ENCODE measurements around the gene HSD17B1. TPM values are rescaled to one million over a fixed set of nuclear protein-coding genes. Genes with fewer than 3 reads are reported as not detected.
A peak's percentile ranks its signal among the peaks of the same experiment; 100 is the strongest.

The HSD17B1 gene
- total RNA-seq, 4 donors from 2014 or later: 2.3 to 6.6 (median 4.6) TPM

DNA sequence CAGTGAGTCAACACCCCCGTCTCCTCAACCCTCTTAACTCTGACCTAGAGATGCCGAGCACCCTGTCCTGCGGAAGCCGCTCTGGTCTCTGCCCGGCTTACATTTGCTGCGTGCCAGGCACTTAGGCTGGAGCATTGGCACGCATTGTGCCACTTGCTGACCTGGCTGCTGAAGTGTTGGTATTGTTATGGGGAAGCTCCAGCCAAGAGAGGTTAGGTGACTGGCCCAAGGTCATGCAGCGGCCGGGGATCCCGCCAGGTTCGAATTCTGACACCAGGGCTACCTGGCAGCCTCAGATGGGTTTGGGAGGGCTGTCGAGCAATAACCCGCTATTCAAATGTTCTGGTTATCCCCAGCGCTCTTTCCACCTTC is 5.0 kb upstream of the HSD17B1 start:
- WGBS, 2 donors: 83 to 86% methylated on average over 14 of the region's 14 CpGs
- TF ChIP-seq, protein P1, sequence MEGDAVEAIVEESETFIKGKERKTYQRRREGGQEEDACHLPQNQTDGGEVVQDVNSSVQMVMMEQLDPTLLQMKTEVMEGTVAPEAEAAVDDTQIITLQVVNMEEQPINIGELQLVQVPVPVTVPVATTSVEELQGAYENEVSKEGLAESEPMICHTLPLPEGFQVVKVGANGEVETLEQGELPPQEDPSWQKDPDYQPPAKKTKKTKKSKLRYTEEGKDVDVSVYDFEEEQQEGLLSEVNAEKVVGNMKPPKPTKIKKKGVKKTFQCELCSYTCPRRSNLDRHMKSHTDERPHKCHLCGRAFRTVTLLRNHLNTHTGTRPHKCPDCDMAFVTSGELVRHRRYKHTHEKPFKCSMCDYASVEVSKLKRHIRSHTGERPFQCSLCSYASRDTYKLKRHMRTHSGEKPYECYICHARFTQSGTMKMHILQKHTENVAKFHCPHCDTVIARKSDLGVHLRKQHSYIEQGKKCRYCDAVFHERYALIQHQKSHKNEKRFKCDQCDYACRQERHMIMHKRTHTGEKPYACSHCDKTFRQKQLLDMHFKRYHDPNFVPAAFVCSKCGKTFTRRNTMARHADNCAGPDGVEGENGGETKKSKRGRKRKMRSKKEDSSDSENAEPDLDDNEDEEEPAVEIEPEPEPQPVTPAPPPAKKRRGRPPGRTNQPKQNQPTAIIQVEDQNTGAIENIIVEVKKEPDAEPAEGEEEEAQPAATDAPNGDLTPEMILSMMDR (IDR thresholded peaks at IDR 0.05): no peak
- no peak for TF ChIP-seq POLR2A (IDR thresholded peaks at IDR 0.05)
- no peak for DNase-seq (ENCODE audit: low spot score in 2 of 2)
- intact Hi-C loops (cut with DNase I; ENCODE audit: low total_unique reads): no loop called here
- H3K4me3 ChIP-seq (ENCODE audit: low read depth, poor library complexity, severe bottlenecking): no peak overlapping the region

DNA sequence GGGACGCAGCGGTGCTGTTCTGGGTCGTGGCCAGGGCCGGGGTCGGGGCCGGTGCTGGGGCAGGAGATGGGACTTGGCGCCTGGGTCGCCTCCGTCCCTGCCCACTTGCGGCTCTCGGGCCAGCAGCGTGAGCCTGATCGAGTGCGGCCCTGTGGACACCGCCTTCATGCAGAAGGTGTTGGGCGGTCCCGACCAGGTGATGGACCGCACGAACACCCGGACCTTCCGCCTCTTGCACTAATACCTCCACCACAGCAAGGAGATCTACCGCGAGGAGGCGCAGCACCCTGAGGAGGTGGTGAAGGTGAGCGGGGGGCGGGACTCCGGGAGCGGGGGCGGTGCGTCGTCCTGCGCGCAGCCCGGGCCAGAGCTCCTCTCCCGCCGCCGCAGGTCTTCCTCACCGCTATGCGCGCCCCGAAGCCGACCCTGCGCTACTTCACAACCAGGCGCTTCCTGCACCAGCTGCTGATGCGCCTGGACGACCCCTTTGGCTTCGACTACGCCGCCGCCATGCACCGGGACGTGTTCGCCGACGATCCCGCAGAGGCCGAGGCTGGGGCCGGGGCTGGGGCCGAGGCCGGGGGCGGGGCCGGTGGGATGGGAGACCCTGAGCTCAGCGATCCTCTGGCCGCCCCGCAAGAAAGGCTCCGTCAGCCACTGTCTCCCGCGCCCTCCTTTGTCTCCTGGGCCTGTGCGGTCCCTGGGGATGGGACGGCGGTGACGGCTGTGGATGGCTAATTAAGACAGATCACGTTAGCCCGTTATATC is 4.5 kb upstream of the HSD17B1 start:
- no peak for TF ChIP-seq POLR2A (IDR thresholded peaks at IDR 0.05)
- TF ChIP-seq, protein P1 (IDR thresholded peaks at IDR 0.05): no peak
- no peak for DNase-seq (ENCODE audit: low spot score in 2 of 2)
- intact Hi-C loops (cut with DNase I; ENCODE audit: low total_unique reads): no loop called here
- no peak overlapping the region for H3K4me3 ChIP-seq (ENCODE audit: low read depth, poor library complexity, severe bottlenecking)
- WGBS, 2 donors: 37 to 42% methylated on average over 40 to 44 of the region's 74 CpGs

DNA sequence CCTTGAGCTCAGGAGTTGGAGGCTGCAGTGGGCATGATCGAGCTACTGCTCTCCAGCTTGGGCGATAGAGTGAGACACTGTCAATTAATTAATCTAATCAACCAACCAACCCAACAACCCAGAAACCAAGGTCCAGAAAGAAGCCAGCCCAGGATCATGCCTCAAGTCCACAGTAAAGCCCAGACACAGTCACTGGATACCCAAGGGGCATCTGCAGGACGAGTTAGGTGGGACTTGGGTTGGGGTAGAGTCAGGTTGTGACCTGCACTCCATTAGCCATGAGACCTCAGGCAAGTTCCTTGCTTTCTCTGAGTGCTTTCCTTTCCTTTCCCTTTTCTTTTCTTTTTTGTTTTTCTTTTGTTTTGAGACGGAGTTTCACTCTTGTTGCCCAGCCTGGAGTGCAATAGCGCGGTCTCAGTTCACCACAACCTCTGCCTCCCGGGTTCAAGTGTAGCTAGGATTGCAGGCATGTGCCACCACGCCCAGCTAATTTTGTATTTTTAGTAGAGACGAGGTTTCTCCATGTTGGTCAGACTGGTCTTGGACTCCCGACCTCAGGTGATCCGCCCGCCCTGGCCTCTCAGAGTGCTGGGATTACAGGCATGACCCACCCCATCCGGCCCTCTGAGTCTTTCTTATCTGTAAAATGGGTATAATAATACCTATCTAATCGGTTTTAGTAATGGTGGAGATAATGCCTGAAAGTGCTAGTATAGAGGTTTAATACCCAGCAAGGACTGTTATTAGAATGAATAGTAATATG is 3.5 kb upstream of the HSD17B1 start:
- no peak for TF ChIP-seq POLR2A (IDR thresholded peaks at IDR 0.05)
- TF ChIP-seq, protein P1 (IDR thresholded peaks at IDR 0.05): no peak
- DNase-seq (ENCODE audit: low spot score in 2 of 2): no peak
- no peak overlapping the region for H3K4me3 ChIP-seq (ENCODE audit: low read depth, poor library complexity, severe bottlenecking)
- WGBS, 2 donors: 73 to 83% methylated on average over 14 of the region's 14 CpGs
- intact Hi-C loops (cut with DNase I; ENCODE audit: low total_unique reads): no loop called here

DNA sequence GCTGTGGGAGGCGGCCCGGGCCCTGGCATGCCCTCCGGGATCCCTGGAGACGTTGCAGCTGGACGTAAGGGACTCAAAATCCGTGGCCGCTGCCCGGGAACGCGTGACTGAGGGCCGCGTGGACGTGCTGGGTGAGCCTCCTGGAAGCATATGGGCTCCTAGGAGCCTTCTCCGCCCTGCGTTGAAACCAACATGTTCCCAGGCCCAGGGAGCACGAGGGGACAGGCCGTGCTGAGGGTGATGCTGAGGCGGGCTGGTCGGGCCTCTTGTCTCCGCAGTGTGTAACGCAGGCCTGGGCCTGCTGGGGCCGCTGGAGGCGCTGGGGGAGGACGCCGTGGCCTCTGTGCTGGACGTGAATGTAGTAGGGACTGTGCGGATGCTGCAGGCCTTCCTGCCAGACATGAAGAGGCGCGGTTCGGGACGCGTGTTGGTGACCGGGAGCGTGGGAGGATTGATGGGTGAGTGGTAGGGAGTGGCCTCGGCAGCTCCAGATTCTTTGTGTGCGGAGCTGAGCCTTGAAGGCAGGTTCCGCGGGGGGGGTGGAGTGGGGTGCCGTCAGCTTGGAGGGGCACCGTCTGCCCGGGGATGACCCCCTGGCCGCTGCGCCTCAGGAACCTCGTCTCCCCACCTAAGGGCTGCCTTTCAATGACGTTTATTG is 567 bp downstream of the HSD17B1 start:
- TF ChIP-seq, protein P1 (IDR thresholded peaks at IDR 0.05): no peak
- no peak for TF ChIP-seq POLR2A (IDR thresholded peaks at IDR 0.05)
- no peak for DNase-seq (ENCODE audit: low spot score in 2 of 2)
- intact Hi-C loops (cut with DNase I; ENCODE audit: low total_unique reads): no loop called here
- no peak overlapping the region for H3K4me3 ChIP-seq (ENCODE audit: low read depth, poor library complexity, severe bottlenecking)
- 62 to 75% methylated on average over 18 to 45 of the region's 45 CpGs for WGBS, 2 donors

DNA sequence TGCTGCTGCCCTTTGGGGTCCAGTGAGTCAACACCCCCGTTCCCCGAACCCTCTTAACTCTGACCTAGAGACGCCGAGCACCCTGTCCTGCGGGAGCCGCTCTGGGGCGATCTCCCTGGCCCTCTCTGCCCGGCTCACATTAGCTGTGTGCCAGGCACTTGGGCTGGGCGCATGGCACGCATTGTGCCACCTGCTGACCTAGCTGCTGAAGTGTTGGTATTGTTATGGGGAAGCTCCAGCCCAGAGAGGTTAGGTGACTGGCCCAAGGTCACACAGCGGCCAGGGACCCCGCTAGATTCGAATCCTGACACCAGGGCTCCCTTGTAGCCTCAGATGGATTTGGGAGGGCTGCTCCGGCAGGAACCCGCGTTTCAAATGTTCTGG is 1.1 kb downstream of the HSD17B1 start:
- TF ChIP-seq POLR2A (IDR thresholded peaks at IDR 0.05): no peak
- TF ChIP-seq, protein P1 (IDR thresholded peaks at IDR 0.05): no peak
- no peak for DNase-seq (ENCODE audit: low spot score in 2 of 2)
- intact Hi-C loops (cut with DNase I; ENCODE audit: low total_unique reads): no loop called here
- H3K4me3 ChIP-seq (ENCODE audit: low read depth, poor library complexity, severe bottlenecking): peak overlapping the region; percentile 64
- 35 to 37% methylated on average over 15 to 16 of the region's 16 CpGs for WGBS, 2 donors
